ENCODE measurements around the gene ZDHHC22.
"Not testable (repeated sequence)": the region's sequence is repeated elsewhere in the genome, so short reads cannot be mapped to it uniquely, and the experiment has no call there.

ZDHHC22 gene

GRCh38 chr14:77141214-77142004 is at the start of gene ZDHHC22:
ZDHHC22 (minus strand) TSS chr14:77141791; CDS start chr14:77139738, 2,053 bp downstream.
- peak; percentile 90 for DNase-seq

GRCh38 chr14:77190977-77191376 is 49.4 kb upstream of the ZDHHC22 start:
- DNase-seq, result no peak

- DNase-seq, result peak; percentile 75
Measured at GRCh38 chr14:77189479-77189878, 47.9 kb upstream of the ZDHHC22 start.

GRCh38 chr14:77187649-77188012 is 46.0 kb upstream of the ZDHHC22 start:
- DNase-seq, result no peak

- peak; percentile 47 for DNase-seq
Measured at GRCh38 chr14:77186911-77187648, 45.5 kb upstream of the ZDHHC22 start.

GRCh38 chr14:77185093-77185465 is 43.5 kb upstream of the ZDHHC22 start:
- DNase-seq, result peak; percentile 49

- DNase-seq, result peak; percentile 90
Measured at GRCh38 chr14:77184396-77185092, 43.0 kb upstream of the ZDHHC22 start.

- peak; percentile 96 for DNase-seq
Measured at GRCh38 chr14:77183896-77184295, 42.3 kb upstream of the ZDHHC22 start.

GRCh38 chr14:77181603-77182437 is 40.2 kb upstream of the ZDHHC22 start, which contains the start of gene TMEM63C:
TMEM63C (plus strand) TSS chr14:77181798; CDS start chr14:77218814, 37,016 bp downstream.
- peak; percentile 99 for DNase-seq

- DNase-seq, result no peak
Measured at GRCh38 chr14:77180726-77181602, 39.4 kb upstream of the ZDHHC22 start.

GRCh38 chr14:77178656-77179055 is 37.1 kb upstream of the ZDHHC22 start:
- DNase-seq, result no peak

- peak; percentile 38 for DNase-seq
Measured at GRCh38 chr14:77177702-77178101, 36.1 kb upstream of the ZDHHC22 start.

GRCh38 chr14:77175843-77176242 is 34.3 kb upstream of the ZDHHC22 start:
- DNase-seq, result no peak

GRCh38 chr14:77173911-77174617 is 32.5 kb upstream of the ZDHHC22 start:
- DNase-seq, result not testable (repeated sequence)

GRCh38 chr14:77172916-77173315 is 31.3 kb upstream of the ZDHHC22 start:
- DNase-seq, result no peak

GRCh38 chr14:77170045-77170444 is 28.5 kb upstream of the ZDHHC22 start:
- no peak for DNase-seq

GRCh38 chr14:77161011-77161410 is 19.4 kb upstream of the ZDHHC22 start:
- DNase-seq, result no peak

GRCh38 chr14:77158882-77159255 is 17.3 kb upstream of the ZDHHC22 start:
- DNase-seq, result peak; percentile 76

GRCh38 chr14:77158175-77158881 is 16.7 kb upstream of the ZDHHC22 start:
- peak; percentile 91 for DNase-seq

GRCh38 chr14:77157740-77158139 is 16.1 kb upstream of the ZDHHC22 start:
- no peak for DNase-seq

All from NCI-H69 (cell line).